ENCODE measurements around the gene EYA4.
"Not testable (repeated sequence)": the region's sequence is repeated elsewhere in the genome, so short reads cannot be mapped to it uniquely, and the experiment has no call there.

EYA4 gene

DNA sequence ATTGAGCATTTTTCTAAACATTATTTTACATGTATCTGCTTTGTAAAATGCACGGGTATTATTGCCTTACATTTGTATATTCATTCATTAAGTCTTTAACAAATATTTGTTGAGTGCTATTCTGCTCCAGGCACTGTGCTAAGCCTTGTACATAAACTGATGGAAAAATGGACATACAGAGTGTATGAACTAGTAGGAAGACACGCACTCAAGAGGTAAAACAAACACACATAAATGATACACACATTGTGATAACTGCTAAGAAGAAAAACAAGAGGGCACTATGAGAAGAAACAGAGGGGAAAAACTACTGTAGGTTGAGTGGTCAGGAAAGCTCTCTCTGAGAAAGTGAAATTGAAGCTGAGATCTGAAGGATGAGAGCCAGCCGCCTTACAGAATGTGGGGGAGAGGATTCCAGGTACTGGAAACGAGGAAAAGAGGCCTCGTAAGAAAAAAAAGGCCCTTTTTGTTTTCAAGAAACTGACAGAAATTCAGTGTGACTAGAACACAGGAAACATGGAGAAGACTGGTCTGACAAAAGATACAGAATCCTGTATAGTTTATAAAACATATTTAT lies 117.5 kb downstream of the EYA4 start:
- DNase-seq = no peak

DNA sequence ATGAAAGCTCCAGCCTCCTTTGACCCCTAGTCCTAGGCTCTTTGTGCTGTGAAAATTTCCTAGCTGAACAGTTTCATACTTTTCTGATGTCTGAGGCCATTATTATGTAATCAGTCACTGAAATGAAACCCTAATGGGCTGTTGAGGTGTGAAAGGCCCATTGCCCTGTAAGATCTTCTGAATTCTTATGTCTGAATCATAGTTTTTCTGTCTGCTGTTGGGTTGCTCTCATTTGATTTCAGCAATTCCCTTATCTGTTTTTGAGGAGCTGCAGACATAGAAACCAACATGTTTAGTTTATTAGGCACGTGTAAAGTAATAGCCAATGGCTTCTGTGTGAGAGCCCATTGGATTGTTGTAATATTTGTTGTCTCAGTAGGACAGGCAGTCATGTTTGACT lies 118.1 kb downstream of the EYA4 start:
- no peak for DNase-seq

DNA sequence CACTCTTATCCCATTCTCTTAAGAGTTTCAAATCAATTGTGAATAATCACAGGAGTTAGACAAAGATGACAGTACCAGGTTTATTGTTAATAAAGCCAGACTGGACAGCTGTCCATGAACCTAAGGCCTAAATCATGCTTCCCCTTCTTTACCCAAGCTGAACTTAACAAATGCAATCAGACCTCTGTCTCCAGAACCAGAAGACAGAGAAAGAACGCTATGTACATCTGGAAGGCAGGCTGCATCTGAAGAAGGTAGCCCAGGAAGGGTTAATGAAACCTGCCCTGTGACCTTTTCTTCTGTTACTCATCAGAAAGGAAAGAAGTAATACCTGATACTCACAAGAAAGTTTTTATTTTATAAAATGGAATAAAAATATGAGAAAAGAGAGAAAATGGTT lies 118.6 kb downstream of the EYA4 start:
- no peak for DNase-seq

DNA sequence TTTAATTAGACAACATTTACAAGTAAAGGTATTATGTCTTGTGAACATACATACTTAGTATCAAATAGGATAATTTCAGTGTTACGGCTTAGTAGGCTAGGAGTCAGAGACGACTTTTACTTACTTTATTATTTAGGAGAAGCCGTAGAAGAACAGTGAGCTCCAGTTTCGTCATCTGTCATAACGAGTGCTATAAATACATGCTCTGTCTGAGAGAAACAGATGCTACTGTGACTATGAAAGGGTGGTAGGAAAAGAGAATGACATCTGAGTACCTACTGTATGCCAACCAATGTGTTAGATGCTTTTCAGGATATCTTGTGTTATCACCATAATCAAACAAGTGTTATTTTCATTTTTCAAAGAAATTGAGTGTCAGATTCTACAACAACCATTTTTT lies 119.0 kb downstream of the EYA4 start:
- no peak for DNase-seq

DNA sequence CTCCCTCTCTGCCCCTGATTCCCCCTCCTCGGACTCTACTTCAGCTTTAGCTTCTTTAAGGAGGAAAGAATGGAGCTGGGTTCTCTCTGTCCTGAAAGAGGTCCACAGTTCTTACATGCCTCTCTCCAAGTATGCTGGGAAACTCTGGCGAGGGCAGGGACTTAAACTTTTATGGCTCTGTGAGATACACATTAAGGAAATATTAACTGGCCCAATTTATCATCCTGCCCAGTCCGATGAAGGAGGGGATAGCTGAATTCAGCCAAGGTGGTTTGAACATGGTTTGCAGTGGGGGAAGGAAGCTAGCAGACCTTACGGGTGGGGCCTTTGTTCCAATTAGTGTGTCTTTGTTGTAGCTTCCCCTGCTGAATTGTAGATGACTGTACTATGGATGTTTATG lies 121.7 kb downstream of the EYA4 start:
- DNase-seq = no peak

DNA sequence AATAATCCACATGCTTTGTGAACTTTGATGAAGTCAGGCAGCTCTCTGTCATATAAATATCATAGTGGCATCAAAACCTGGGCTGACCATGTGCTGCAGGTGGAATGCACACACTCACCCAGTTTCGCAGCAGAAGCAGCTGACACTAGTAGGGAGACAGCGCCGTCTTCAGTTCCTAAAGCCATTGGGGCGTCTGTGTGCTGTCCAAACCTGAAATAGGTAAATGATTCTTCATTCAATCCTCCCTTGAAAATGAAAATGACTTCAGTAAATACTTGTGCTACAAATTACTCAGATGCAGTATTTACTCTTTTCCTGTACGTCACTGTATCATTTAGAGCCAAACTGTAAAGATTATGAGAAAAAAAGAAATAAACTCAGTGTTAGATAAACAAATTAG lies 127.5 kb downstream of the EYA4 start:
- no peak for DNase-seq

DNA sequence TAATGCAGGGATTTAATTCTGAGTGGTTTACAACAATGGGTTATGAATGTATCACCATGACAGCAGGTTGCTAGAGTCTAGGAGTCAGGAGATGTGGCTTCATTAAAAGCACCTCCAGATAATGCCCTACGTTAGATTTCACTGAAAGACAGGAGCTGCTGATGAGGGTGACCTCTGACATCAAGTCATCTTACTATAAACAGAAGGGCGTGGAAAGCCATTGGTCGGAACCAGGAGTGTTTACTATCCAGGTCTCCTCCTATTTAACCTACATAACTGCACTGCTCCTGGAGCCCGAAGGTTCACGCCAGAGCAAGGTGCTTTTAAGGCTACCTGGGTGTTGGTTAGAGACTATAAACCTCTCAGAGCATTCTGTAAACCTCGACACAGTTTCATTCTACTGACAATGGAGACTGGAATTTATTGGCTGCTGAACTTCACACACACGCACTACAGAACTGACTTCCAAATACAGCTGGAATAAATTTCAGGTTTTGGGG lies 128.7 kb downstream of the EYA4 start:
- DNase-seq = no peak

DNA sequence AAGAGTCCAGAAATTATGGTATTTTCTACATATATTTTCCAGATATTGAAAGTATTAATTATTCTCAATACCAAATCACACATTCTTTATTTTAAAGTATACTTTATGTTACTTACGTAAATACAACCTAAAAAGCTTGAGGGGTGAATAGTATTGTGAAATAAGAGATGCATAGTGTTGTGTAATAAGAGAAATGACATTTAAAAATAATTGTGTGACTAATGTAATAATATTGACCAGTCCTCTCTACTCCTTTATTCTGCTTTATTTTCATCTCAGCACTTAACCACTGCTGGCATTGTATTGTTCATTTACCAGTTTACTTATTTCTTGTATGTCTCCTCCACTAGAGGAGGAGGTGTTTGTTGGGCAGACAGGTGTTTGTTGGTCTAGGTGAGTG lies 135.6 kb downstream of the EYA4 start:
- DNase-seq = no peak

DNA sequence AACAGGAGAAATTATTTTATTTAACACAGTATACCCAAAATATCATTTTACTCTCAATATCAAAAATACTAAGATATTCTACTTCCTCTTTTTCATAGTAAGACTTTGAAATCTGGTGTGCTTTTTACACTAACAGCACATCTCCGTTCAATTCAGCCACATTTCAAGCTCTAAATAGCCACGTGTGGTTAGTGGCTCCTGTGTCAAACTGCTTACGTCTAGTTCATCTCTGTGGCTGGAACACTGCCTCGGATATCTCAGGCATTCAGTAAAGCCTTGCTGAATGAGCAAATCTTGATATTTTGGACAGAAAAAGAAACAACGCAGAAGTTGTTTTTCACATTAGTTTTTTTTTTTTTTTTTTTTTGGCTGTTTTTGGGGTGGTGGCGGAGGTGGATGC lies 136.1 kb downstream of the EYA4 start:
- no peak for DNase-seq

DNA sequence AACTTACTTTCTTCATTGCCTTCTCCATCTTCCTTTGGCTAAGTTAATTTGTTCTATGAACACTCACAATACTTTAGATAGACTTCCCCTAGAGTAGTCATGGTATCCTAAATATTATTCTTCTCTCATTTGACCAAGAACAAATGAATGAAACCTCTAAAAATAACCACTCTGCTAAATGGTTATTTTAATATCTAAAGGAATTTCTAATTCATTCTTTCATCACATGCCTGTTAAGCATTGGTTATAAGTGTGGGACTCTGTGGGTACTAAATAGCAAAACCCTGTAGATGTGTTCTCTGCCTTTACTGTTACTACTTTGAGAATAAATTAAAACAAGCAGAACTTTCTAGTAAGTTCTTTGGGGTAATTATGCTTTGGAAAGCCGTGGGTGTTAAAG lies 138.9 kb downstream of the EYA4 start:
- no peak for DNase-seq

DNA sequence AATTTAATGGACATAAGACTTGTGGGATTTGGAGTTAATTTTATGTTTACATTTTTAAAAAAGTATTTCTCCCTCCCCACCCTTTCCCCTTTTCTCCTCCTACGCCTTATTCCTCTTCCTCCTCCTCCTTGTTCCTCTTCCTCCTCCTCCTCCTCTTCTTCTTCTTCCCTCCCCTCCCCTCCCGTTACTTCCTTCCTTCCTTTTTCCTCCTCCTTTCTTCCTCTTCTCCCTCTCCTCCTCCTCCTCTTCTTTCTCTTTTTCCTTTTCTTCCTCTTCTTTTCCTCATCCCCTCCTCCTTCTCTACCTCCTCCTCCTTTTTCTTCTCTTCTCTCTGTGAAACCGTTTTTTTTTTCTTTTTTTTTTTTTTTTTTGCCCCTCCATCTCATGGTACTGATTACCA lies 139.6 kb downstream of the EYA4 start:
- DNase-seq = no peak

DNA sequence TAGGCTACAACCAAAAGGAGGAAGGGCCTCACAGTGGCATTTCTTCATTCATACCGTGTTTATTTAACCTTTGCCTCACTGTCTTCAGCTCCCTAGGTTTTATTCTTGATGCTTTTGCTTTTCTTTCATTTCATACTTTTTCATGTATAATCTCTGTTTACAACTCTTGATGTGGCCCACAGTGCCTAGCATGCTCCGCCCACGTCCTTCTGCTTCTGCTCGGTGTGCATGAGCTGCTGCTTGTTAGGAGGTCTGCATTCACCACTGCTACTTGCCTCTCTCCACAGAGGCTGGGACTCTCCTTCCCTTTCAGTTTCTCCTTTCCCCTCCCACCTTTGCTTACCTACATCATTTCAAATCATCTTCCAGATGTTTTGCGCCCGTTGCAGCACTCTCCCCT lies 147.6 kb downstream of the EYA4 start:
- DNase-seq = no peak

DNA sequence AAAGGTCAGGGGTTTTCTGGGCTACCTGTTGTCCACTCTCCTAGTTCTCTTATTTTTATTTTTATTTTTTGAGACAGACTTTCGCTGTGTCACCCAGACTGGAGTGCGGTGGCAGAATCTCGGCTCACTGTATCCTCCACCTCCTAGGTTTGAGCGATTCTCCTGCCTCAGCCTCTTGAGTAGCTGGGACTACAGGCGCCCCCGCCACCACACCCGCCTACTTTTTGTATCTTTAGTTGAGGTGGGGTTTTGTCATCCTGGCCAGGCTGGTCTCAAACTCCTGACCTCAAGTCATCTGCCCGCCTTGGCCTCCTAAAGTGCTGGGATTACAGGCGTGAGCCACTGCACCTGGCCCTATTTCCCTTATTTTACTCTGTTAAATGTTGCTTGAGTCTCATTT lies 149.0 kb downstream of the EYA4 start:
- no peak for DNase-seq

DNA sequence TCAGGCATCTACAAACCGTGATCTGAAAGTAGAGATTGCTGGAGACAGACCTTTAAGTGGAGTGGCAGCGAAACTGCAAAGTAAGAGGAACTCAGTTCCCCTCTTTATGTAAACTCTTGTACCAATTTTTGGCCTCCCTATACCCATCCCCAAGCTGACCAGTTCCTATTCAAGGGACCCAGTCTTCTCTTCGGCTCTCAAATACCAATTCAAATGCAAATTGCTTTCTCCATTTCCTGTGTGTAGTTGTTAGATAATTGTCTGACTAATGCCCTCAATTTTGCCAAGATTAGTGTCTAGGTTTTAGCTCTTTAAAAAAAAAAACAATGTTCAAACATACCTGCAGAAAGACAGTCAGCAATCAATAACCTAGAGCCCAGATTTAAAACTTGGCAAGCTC lies 150.9 kb downstream of the EYA4 start:
- no peak for DNase-seq

DNA sequence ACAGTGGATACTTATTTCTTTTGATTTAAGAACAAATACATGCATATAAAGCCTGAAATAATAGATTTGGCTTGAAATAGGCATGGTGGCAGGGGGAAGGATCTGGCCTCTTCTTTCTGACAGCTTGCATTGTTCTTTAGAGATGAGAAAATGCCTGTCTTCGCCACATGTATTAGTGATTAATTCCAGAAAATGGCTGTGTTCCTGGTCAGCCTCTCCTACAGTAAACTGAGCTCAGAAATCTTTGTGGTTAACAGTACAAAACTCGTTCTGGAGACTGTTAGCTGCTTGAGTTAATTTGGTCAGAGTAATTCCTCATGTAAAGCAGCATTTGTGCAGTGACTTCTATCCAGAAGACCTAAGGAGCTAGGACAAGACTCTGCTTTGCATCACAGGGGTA lies 151.5 kb downstream of the EYA4 start:
- DNase-seq = no peak

DNA sequence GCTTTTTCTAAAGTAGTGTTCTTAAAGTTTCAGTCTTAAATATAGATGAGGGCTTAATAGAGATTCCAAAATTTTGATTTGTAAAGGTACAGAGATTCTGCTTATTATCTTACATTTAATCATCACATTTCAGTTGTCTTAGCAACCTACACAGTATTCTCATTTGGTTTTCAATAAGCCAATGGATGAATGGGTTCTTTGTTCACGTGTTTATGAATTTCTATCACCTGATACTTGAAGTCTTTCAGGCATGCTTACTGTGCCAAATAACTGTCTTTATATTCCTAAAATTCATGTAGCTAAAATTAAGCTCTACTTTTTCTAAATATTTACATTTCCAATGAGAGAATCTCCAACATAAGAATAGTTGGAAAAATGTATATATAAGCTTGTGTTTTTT lies 152.7 kb downstream of the EYA4 start:
- no peak for DNase-seq

DNA sequence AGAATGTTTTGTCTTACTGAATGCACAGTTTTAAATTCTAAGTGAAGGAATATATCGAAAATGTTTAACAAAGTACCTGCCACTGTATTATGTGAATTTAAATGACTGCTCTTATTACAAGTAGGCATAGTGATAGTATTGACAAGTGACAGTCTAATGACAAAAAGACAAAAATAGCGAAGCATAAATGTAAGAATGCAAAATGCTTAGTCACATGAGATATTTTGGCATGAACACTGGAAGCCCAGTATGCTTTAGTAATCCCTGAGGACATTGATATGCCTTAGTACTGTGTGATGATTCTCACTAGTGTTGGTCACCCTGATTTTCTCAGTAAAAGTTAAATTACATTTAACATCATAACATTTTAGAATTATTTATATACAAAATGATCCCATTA lies 153.5 kb downstream of the EYA4 start:
- no peak for DNase-seq

DNA sequence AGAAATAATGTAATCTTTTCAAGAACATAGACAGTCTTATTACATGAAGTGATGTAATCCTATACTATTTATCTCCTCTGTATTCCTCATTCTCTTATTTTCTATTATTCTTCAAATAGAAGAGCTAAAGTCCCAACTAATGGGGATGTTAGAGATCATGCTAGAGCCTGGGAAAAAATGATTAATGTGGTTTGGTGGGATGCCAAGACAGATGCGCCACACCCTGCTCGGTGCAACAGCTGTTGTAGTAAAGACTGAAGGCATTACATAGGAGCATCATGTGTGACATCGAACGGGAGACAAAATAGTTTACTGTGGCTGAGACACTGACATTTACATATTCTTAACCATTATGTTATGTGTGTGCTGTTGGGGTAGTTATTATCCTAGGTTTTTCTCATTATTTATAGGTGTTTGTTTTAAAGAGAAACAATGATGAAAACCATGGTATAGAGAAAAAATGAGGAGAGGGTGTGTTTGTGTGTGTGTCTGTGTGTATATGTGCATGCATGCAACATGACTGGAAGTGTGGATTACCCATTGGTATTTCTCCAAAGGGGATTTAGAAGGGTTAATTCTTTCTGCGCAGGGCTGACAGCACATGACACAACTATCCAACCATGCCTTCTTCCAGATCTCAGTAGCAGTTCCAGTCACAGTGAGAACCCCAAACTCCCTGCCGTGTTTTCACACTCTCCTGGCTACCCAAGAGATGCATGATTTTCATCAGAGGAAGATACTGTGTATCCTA lies 155.3 kb downstream of the EYA4 start:
- peak; percentile 52 for DNase-seq

DNA sequence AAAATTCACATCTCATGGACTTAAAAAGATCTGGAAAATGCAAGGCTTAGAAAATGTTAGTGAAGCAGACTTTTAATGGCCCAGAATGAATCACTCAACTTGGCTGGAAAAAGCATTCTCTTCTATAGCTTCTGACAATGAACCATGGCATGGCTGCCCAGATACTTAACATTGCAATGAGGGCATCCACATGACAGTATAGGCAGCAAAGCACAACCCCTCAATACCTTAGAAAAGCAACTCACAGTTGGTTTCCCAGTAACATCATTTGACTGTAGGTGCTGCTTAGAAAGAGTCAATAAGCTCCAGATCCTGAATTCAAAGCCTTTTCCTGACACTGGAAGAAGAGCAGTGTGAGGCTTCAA lies 155.8 kb downstream of the EYA4 start:
- DNase-seq = no peak

DNA sequence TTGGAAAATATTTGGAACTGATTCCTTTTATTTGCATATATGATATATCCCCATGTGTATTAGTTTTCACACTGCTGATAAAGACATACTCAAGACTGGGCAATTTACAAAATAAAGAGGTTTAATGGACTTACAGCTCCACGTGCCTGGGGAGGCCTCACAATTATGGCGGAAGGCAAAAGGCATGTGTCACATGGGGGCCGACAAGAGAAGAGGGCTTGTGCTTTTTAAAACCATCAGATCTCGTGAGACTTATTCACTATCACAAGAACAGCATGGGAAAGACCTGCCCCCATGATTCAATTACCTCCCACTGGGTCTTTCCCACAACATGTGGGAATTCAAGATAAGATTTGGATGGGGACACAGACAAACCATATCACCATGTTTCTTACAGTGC lies 156.4 kb downstream of the EYA4 start:
- DNase-seq = not testable (repeated sequence)

DNA sequence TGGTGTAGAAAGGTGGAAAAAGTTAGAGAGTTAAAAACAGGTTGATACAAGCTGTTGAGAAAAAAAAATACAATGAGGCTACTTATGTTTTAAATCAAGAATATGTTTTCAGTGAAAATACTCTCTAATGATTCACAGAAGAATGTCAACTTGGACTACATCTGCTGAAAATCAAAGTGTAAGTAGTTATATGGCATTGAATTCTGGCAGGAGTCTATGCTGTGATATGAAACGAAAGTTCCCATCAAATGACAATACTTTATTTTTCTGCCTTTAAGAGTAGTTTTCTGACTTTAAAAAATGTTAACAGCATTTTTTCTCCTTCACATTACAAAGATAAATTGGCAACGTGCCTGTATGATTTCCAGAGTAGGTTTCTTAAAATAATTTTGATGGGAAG lies 158.3 kb downstream of the EYA4 start:
- DNase-seq = no peak

DNA sequence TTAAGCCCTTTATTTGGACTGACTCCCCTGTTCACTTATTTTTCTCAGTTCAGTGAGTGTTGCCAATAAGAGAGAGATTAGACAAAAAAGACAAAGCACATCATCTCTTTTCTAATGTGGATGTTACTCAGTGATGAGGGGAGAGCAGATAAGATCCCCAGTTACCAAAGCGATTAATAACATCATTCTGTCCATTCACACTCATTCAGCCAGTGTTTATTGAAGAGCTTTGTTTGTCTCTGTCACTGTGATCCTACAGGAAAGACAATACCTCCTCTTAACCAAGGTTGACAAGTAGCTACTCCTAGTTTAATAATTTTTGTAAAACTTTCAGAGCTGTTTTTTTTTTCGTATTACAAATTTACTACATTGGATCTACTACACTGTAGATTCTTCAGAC lies 163.0 kb downstream of the EYA4 start:
- no peak for DNase-seq

DNA sequence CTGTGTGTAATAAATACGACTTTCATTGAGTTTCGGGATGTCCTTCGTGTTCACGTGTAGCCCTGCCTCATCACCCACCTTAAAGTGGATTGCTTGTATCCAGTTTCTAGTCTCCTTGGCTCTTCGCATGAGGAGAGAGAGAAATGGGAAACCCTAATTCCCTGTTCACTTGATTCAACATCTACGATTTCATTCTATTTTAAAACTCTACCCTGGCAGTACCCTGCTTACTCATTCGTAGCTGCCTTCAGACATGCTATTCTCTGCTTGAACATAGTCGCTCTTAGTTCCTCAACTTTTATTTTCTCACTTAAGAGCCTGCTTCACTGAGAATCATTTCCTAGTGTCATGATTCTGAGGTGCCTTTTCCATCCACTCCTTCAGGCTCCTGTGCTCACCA lies 163.6 kb downstream of the EYA4 start:
- DNase-seq = no peak

DNA sequence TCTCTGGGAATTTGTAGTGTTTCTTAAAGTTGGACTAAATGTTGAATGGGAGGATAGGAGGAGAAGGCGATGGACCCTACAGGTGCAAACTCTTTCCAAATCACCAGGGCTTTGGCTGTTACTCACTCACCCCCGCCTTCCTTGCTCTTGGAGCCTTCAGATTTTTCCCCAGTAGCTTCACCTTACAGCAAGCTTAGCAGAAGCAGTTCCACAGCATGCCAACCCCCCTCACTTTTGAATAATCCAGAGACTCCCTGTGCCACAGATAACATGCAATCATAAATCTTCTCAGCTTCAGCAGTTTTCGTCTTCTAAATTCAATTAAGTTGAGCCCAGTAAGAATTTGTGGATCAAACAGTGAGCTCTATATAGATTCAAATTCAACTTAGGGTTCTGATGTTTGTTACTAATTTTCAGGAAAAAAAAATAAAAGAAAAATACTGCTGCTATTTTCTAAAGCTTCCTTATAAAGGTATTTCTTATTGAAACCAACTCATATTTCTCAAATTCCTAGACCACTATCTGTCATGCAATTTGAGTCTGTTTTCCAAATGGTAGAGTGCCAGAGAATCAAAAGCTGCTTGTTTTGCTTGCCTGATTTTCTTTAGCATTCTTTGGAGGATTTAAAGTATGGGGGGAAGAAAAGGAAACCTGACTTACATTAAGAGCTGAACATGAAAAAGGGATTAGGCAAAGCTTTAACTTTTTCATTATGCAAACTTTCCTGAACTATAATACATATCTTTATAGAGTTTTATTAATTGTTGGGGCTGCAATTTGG lies 166.4 kb downstream of the EYA4 start:
- DNase-seq = no peak
